ENCODE results near the gene RPS2.
"Not testable (repeated sequence)": the region's sequence is repeated elsewhere in the genome, so short reads cannot be mapped to it uniquely, and the experiment has no call there.

The RPS2 gene
- total RNA-seq: 292 to 459 (median 363) reads per million in 18 experiments

DNA sequence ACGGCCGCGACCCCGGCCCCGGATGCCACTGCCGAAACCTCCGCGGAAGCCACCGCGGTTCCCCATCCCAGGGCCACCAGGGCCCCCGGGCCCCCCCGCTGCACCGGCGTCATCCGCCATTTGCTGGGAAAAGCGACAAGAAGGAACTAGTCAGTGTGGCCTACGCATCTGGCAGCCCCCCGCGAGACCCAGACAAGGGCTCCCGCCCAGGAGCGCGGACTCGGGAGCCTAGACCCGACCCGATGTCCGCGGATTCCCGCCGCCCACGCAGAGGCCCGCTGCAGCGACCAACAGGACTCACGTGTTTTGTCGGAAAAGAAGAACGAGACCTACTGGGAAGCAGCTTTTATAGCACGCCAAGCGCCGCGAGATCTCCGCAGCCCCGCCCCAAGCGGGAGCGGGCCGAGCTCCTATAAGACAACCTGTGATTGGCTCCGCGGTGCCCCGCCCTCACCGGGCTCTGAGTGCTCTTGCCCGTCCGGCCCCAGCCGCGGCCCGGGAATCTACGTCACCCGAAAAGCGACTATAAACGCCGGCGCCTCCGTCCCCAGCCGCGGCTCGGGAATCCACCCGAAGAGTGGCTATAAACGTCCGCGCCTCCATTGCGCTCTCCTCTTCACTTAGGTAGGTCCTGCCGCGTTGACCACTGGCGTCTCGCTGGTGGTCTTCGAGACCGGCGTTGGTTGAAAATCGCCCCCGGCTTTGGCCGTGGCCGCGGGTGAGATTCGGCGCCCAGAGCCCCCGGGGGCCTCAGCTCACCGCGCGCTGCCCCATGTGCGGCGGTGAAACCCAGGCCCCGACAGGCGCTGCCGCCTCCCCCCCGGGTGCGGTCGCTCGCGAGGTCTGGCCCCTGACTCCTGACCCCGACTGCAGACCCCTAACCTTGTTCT is at the start of gene RPS2:
Gene RPS2 (minus strand): TSS at position 321 of the 890 bp plus-strand sequence. CDS start 201 bp downstream, at position 120.
- peak; percentile 99 for DNase-seq

DNA sequence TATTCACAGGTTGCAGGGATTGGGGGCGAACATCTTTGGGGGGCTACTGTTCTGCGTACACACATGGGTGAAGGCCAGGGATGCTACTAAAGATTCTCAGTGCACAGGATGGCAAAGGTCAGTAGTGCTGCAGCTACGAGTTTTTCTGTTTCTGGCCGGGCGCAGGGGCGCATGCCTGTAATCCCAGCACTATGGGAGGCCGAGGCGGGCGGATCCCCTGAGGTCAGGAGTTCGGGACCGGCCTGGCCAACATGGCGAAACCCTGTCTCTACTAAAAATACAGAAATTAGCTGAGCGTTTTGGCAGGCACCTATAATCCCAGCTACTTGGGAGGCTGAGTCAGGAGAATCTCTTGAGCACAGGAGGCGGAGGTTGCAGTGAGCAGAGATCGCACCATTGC is 48.9 kb upstream of the RPS2 start:
- DNase-seq: no peak

DNA sequence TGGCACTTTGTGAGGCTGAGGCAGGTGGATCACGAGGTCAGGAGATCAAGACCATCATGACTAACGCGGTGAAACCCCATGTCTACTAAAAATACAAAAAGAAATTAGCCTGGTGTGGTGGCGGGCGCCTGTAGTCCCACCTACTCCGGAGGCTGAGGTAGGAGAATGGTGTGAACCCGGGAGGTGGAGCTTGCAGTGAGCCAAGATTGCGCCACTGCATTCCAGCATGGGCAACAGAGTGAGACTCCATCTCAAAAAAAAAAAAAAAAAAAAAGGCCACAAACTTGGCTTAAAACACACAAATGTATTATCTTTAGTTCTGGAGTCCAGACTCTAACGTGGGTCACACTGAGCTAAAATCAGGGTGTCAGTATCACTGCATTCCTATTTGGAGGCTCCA is 47.1 kb upstream of the RPS2 start:
- not testable (repeated sequence) for DNase-seq

DNA sequence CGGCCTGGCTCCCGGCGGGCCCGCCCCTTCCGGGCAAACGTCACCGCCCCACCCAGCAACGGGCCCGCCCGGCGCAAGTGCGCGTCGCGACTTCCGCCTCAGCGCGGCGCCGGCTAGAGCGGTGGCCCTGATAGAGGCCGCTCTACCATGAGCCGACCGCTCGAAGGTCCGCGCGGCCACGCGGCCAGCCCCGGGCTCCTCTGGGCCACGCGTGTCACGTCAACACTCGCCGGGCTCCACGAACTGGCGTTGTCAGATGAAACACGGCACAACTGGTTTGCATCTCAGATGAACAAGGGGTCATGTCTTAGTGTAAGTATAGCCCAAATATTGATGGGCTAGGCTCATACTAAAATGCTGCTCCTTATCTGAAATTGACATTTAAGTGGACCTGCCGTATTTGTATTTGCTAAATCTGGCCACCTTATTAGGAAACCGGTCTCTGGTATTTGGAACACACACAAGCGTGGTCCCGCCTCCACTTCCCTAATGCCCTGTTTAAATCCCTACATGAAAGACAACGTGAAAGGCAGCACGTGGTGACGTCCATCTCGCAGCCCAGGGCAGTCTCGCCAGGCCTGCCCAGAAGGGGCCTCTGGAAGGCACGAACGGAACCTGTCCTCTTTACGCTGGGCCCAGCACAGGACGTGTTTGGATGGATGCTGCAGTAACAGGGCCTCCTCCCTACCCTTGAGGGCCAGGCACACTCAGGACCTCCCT is 45.3 kb upstream of the RPS2 start, which contains the start of gene ZNF598:
Gene ZNF598 (minus strand): TSS at position 31 of the 720 bp plus-strand sequence.
- DNase-seq: peak; percentile 84 to 92

DNA sequence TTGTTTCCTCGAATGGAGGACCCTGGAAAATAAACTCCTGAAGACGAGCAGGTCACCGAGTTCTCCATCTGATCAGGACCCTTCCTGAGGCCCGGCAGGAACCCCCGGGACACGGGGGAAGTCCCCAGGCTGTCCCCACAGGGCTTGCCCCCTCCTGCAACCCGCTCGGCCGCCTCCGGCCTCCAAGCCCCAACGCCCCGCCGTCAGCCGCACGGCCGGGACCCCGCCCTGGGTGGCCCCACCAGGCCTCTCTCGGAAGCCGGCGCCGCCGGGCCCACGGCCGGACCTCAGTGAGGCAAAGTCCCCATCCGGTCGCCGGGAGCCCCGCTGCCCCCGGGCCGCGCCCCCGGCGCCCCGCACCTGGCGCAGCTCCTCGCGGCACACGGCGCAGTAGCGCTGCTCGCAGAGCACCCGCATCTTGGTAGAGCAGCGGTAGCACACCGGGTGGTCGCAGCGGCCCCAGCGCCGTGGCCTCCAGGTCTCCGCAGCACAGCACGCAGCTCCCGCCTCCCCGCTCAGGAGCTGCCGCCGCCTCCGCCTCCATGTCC is 44.6 kb upstream of the RPS2 start:
- DNase-seq: no peak

DNA sequence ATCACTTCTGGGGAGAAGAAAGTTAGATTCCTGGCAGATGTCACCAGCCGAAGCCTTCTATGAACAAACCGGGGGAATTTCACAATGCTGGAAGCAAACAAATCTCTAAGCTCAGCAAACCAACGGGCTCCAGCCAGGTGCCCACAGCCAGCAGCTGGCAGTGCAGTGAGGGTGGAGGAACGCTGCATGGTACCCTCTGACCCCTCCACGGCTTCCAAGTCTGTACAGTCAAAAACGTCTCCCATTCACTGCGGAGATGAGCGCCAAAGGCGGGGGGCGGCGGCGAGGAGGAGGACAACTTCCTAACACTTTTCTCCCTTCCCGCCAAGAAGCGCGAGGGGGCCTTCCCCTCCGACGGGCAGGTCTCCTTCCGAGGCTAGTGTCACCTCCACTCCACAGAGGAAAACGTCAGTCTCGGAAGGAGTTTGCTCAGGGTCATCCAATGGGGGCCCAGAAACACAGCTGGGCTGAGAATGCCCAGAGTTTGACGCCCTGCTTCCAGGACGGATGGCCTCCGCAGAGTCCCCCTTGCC is 44.1 kb upstream of the RPS2 start:
- DNase-seq: no peak

DNA sequence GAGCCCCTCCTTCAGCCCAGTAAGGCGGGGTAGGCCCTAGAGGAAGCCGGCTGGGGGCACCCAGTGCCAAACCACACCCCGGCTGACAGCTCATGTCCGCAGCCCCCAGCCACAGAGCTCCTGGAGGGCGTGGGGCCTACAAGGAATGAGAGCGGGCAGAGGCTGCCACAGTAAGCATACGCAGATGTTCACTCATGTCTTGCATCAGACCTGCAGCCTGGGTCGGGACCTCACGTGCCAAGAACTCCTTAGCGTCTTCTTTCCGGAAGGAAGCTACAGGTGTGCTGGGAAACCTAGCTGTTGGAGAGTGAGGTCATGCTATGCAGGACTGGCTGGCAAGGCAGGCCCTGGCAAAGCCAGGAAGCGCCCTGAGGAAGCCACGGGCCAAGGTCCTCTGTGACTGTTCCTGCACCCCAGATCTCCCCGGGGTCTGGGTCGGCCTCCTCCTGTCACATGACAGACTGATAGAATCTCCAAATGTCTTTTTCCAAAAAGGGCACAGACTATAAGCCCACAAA is 43.4 kb upstream of the RPS2 start:
- DNase-seq: no peak

DNA sequence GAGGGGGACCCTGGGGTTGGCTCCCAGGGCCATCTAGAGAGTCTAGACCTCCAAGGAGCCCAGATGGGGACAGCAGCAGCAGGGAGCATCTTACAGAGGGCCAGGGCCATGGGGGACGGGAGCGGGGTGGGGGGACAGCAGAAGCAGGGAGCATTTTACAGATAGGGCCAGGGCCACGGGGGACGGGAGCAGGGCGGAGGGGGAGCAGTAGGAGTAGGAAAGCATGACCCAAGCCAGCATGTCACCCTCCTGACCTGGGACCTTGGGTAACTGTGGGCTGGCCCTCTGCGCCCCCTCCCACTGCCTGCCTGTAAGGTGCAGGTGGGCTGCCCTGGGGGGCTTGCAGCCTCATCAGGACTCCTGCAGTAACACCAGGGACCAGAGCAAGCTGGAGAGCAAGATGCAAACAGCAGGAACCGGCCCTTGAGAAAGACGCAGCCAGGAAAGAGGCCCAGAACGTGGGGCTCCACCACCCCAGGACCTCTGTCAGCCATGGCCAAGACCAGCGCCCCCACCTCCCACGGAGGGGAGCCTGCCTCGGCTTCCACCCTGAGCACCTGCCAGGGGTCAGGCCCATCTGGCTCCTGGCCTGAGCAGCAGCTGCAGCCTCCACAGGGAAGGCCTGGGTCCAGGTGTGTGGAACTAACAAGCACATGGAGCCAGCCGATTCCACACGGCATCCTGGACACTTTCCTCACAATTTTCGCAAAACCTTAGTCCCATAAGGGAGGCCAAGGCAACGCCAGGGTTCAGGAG is 42.6 kb upstream of the RPS2 start:
- no peak for DNase-seq

DNA sequence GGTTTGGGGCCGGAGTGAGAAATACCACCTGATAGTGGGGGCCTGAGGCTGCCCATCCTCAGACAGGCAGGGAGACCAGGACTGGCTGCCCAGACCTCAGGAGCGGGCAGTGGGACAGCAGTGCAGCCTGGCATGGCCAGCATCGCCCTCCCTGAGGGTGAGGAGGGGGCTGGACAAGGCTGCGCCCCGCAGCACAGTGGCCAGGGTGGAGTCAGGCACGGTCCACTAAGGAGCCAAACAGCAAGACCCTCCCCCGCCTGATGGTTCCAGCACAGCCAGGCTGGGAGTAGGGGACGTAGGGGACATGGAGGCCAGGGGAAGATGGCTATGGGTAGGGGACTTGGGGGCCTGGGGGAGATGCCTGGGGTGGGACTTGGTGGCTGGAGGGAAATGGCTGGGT is 41.7 kb upstream of the RPS2 start:
- no peak for DNase-seq

DNA sequence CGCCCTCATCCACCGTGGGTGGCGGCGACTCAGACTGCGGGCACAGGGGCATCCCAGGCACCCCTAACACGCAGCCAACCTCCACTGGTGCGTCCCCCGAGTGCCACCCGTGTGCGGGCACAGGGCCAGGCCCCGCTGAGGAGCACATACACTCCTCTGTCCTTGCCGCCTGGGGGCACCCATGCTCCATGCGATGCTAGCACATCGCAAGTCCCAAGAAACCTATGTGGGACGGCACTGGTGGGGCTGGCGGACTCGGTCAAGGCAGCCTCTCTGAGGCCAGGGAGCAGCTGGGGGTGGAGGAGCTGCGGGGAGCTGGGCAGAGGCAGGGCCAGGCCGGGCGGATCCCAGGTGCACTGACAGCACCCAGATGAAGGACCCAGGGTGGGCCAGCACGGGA is 41.0 kb upstream of the RPS2 start:
- DNase-seq: peak; percentile 62 to 73

DNA sequence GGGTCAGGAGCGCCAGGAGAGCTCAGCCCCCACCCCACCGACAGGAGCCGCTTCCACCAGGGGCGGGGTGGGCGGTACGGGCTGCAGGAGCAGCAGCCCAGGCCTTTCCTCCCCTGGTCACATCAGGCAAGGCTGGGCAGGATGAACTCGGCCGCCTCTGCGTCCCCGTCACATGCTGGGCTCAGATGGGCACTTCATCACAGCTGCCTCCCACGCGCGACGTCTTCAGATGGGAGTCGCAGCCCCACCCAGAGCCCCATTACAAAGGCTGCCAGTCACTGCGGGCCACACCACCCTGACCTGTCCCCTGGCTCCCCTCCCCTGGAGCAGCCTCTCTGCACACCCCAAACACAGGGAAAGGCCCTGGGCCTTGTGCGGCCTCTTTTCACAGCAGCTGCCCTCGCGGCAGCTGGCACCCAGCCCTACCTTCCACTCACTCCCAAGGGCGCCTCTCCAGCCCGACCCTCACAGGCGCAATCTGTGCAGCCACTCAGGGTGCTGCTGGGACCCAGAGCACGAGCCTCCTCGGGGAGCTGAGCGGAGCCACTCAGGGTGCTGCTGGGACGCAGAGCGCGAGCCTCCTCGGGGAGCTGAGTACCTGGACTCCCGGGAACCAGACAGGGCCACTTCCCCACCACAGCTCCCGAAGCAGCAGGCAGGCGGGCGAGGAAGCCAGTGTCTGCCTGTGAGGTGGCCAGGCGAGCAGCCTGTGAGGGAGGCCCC is 40.3 kb upstream of the RPS2 start:
- DNase-seq: peak; percentile 60 to 67

DNA sequence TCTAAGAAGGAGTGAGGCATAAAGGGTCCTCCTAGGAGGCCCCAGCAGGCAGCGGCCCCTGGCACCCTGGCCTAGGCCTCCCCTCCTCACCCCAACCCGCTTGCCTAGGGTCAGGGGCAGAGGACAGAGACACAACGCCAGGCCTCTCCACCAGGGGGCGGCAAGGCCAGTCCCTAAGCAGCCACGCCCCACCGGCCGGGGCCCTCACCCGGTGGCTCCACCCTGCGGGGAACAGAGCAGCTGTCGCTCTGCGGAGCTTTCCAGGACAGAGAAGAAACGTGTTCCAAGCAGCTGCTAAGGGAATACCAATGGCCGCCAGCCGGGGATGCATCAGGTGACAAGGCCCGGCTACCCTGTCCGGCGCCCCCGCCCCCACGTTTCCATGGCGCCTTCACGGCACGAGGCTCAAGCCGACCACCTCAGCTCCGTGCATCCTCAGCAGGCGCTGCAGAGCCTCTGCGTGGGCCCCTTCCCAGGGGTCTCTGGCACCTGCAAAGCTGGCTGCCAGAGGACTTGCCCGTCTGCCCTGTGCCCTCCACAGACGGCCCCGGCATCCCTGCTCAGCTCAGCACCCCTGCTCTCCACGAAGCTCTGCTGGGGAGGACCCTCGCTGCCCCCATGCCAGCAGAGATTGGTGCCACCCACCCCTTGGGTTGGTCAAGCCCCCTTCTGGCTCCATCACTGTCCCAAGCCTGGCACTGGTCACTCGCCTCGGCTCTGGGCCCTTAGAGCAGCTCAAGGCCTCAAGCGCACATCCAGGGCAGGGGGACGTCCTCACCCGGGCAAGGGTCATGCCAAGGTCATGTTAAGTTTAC is 39.4 kb upstream of the RPS2 start:
- DNase-seq: peak; percentile 90 to 92

DNA sequence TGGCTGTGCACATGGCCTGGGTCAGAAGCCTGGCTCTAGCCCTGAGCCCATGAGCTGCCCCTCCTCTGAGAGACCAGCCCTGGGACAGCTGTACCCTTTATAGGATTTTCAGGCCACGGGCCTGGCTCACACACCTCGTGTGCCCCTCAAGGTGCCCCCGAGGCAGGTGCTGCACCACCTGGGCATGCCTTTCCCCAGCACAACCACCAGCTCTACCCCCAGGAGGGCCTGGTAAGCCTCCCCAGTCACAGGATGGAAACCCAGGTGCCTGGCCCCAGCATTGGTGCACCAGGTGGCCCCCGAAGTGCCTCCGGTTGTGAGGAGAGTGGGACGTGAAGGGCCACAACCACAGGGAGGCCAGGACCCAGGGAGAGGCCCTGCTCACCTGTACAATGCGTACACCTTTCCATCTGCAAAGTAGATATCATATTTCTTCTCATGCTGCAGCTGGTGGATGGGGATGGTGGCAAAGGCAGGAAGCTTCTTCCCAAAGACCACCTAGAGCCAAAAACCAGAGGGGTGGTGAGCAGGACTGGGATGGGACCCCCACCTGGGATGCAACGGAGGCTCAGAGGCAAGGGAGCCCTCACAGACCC is 38.7 kb upstream of the RPS2 start:
- no peak for DNase-seq

DNA sequence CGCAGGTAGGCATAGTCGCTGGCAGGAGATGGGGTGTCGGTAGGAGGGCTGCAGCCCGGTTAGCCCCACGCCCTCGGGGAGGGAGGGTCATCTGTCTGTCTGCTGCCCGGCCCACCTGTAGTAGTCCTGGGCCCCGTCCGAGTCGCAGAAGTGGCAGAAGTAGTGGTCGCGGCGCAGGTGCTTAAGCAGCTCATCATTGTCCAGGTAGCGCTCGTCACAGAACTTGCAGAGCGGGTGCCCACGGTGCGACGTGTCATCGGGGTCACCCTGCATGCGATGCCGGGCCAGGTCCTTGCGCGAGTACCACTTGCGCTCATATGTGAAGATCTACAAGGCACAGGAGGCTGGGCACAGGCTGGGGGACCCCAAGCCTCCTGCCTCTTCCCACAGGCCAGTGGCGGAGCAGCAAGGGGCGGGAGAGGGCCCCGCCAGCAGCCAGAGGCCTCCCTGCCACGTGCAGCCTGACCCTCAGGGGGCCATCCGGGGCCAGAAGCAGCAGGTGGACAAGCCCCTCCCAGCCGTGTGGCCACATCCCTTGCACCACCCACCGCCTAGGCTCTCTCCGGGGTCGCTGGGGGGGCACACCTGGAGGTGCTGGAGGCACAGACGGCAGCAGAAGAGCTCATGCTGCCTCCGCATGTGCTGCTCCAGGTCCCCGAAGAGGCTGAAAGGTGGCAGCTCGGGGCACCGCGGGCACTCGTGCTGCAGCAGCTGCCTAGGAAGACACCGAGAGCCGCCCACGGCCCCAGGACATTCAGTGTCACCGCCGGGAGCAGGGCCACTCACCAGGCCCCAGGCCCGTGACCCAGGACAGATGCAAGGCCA is 38.0 kb upstream of the RPS2 start:
- no peak for DNase-seq

DNA sequence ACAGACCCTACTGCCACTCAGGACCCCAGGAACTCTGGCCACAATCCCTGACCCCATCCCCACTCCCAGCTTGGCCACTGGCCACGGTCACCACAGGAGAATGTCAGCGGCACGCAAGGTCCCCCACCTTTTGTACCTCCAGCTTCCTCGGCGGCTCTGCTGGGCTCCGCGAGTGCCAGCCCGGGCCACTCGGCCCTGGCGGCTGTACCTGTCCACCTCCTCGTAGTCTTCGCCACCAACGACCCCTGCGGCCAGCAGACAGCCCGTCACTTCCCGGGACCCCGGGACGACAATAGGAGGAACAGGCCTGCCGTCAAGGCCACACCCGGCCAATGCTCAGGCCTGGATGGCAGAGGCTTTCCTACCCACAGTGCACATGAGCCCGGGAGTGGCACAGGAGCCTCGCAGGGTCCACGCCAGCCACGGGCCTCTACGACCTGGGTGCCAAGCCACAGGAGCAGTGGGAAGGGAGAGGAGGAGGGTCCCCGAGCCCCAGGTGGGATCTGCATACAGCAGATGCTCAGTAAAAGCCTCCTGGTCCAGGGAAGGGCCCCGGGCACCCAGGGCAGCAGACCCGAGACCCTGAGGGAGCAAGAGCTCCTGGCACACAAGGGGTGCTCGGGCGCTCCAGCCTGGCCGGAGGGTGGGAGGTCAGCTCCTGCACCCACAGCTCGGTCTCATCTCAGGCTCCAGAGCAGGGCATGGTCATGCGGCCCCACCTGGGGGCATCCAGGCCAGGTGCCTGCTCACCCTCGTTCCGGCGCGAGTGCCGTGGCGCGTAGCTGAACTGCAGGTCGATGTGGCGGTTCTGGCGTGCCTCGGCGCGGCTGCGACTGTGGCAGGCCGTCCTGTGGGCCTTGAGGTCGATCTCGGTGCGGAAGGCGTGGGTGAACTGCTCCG is 37.1 kb upstream of the RPS2 start:
- no peak for DNase-seq

DNA sequence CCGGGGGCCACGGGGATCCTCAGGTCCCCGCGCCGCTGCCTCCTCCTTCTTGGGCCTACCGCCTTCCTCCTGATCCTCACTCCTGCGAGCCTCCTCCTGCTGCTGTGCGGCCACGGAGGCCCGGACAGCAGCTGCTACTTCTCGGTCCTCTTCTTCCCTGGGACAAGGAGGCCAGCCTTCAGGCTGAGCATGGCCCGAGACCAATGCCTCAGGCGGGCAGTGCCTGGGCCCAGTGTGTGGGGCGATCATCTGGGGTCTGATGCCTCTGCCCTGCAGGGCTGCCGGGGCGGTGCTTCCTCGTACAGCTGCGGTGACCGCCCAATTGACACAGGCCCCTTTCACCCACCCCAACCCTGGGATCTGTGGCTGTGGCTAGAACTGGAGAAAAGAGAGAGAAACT is 36.4 kb upstream of the RPS2 start:
- DNase-seq: no peak

DNA sequence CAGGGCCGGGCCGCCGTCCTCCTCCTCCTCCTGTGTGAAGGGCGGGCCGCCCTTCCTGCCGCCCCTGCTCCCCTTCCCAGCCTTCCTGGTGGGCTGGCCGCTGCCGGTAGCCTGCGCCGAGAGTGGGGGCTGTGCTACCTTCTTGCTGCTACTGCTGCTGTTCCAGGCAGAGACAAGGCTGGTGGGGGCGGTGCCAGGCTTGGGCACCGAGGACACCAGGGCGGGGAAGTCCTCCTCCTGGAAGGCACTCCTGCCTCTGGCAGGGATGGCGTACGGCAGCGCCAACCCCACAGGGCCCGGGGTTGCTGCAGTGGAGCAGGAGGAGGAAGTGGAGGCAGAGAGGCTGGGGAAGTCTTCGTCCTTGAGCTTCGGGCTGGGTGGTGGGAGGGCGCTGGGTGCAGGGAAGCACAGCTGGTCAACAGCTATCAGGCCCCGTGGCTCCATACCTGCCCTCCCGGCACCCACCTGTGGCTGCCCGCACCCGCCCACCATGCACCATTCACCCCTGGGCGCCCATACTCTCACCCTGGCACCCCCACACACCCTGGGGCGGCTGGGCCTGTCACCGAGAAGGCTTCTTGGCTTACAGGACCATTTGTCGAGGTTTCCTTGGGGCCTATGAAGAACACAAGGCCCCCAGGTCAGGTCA is 35.4 kb upstream of the RPS2 start:
- no peak for DNase-seq
